K562 (cell line): ENCODE measurements around the gene OSBPL7. TPM values are rescaled to one million over a fixed set of nuclear protein-coding genes. Genes with fewer than 3 reads are reported as not detected.

Experiments
- ARID2 ChIP-seq: fragments of 450-650 bp; IDR thresholded peaks from 2 replicates; pipeline ENCODE4 v1.6.1; 2017; ENCODE audit warnings: antibody characterized with exemption, mild to moderate bottlenecking
- GMEB1 ChIP-seq: fragments of 250-450 bp; sonication (Bioruptor Pico); IDR thresholded peaks from 2 replicates; pipeline ENCODE4 v1.4.0; 2020; ENCODE audit warnings: mild to moderate bottlenecking
- RBM14 ChIP-seq: fragments of 200-400 bp; formaldehyde crosslinking; IDR thresholded peaks from 2 replicates; pipeline ENCODE4 v1.6.1; 2018; ENCODE audit warnings: low read depth, mild to moderate bottlenecking, low read length, moderate library complexity, borderline replicate concordance; ENCODE audit not compliant: insufficient read depth
- ZBTB11 ChIP-seq, 3 experiments: fragments of 200-800 bp in 1 of 3; fragments of 250-450 bp in 1 of 3; fragments of 450-650 bp in 1 of 3; sonication (Bioruptor Pico) in 1 of 3; sonication (Bioruptor generic) in 1 of 3; formaldehyde crosslinking in 1 of 3; IDR thresholded peaks; 2 replicates each; pipeline versions ENCODE4 v1.6.1 to v1.8.0; 2016 to 2022; ENCODE audit warnings: mild to moderate bottlenecking in 2 of 3, missing genetic modification characterization in 2 of 3, missing compliant biosample characterization in 1 of 3, moderate library complexity in 1 of 3
- ZFP30 ChIP-seq: fragments of 250-450 bp; sonication (Bioruptor Pico); IDR thresholded peaks from 2 replicates; pipeline ENCODE4 v1.8.0; 2022; ENCODE audit warnings: moderate library complexity, mild to moderate bottlenecking, inconsistent platforms, borderline replicate concordance
- polyA plus RNA-seq, 8 experiments: library from polyadenylated mRNA; depleted of rRNA in 4 of 8; stranded (reverse) in 5 of 8; unstranded in 3 of 8; fragments of >200 nt; fragmentation: Nextera tagmentation in 2 of 8; fragmentation: Illumina TruSeq in 1 of 8; extraction: Ambion mirVana in 2 of 8; extraction: Trizol in 1 of 8; gene quantifications; 2 replicates each; pipeline versions ENCODE4 v1.2.1 to v1.2.3, GENCODE V29; 2011 to 2014; ENCODE audit warnings: inconsistent platforms in 1 of 8, missing spikeins in 1 of 8
- total RNA-seq, 7 experiments: library from RNA; depleted of rRNA in 6 of 7; stranded (reverse); fragments of >200 nt in 6 of 7; fragmentation: Illumina TruSeq in 2 of 7; extraction: Trizol in 2 of 7; gene quantifications; 2 replicates each; pipeline versions ENCODE4 v1.2.1 to v1.2.3, GENCODE V29; 2011 to 2021; ENCODE audit warnings: low replicate concordance in 1 of 7

The OSBPL7 gene
- total and polyA plus RNA-seq, 9 of the 15 experiments (the other 6 are each of a cell fraction or from before 2014, with no cell fraction given) = 0.32 to 11.9 (median 5.8) TPM

- TF ChIP-seq RBM14 (no peak), ZFP30 (CRISPR knock-in tag) (no peak), ARID2 (no peak), ZBTB11 (CRISPR knock-in tag; IDR thresholded peaks at IDR 0.05) (no peak), GMEB1 (CRISPR knock-in tag) (no peak)
- TF ChIP-seq, all 486 proteins: peak for 4
Observed at GRCh38 chr17:47830396-47831002, 8.9 kb upstream of the OSBPL7 start (continued).
